ENCODE measurements around the gene RBM17.

RBM17 gene

GRCh38 chr10:6065835-6066234 is 23.0 kb upstream of the RBM17 start:
- Histone ChIP-seq H3K36me3 (ENCODE audit: low read depth) (no peaks in the 10 kb centered on the region), H3K4me3 (ENCODE audit: severe bottlenecking) (no peak overlapping the region), H3K9me3 (ENCODE audit: severe bottlenecking) (no peaks in the 10 kb centered on the region), H3K27ac (ENCODE audit: poor library complexity, severe bottlenecking) (no peak overlapping the region), H3K27me3 (ENCODE audit: insufficient read depth, poor library complexity, severe bottlenecking) (no peaks in the 10 kb centered on the region), H3K4me1 (ENCODE audit: insufficient read depth, poor library complexity, severe bottlenecking) (no peaks in the 10 kb centered on the region)
- ATAC-seq (ENCODE audit: low read depth): no peak
- TF ChIP-seq CTCF (IDR thresholded peaks at IDR 0.05; ENCODE audit: poor library complexity, severe bottlenecking): no peak
- no peak for DNase-seq (ENCODE audit: low spot score)

- Histone ChIP-seq H3K27ac (ENCODE audit: poor library complexity, severe bottlenecking) (no peak overlapping the region), H3K4me1 (ENCODE audit: insufficient read depth, poor library complexity, severe bottlenecking) (no peaks in the 10 kb centered on the region)
- no peak for TF ChIP-seq CTCF (IDR thresholded peaks at IDR 0.05; ENCODE audit: poor library complexity, severe bottlenecking)
Measured at GRCh38 chr10:6067457-6067856, 21.4 kb upstream of the RBM17 start.

GRCh38 chr10:6068006-6068405 is 20.8 kb upstream of the RBM17 start:
- no peak for TF ChIP-seq CTCF (IDR thresholded peaks at IDR 0.05; ENCODE audit: poor library complexity, severe bottlenecking)
- Histone ChIP-seq H3K27me3 (ENCODE audit: insufficient read depth, poor library complexity, severe bottlenecking) (no peaks in the 10 kb centered on the region), H3K36me3 (ENCODE audit: low read depth) (no peaks in the 10 kb centered on the region), H3K4me3 (ENCODE audit: severe bottlenecking) (no peak overlapping the region), H3K9me3 (ENCODE audit: severe bottlenecking) (no peaks in the 10 kb centered on the region), H3K27ac (ENCODE audit: poor library complexity, severe bottlenecking) (no peak overlapping the region), H3K4me1 (ENCODE audit: insufficient read depth, poor library complexity, severe bottlenecking) (no peaks in the 10 kb centered on the region)
- DNase-seq (ENCODE audit: low spot score) (no peak), ATAC-seq (ENCODE audit: low read depth) (no peak)

More at GRCh38 chr10:6067457-6067856, 21.4 kb upstream of the RBM17 start:
- Histone ChIP-seq H3K9me3 (ENCODE audit: severe bottlenecking) (no peaks in the 10 kb centered on the region), H3K36me3 (ENCODE audit: low read depth) (no peaks in the 10 kb centered on the region), H3K27me3 (ENCODE audit: insufficient read depth, poor library complexity, severe bottlenecking) (no peaks in the 10 kb centered on the region), H3K4me3 (ENCODE audit: severe bottlenecking) (no peak overlapping the region)
- ATAC-seq (ENCODE audit: low read depth) (no peak), DNase-seq (ENCODE audit: low spot score) (no peak)

- no peak for ATAC-seq (ENCODE audit: low read depth)
- TF ChIP-seq CTCF (IDR thresholded peaks at IDR 0.05; ENCODE audit: poor library complexity, severe bottlenecking): no peak
Measured at GRCh38 chr10:6068422-6068821, 20.4 kb upstream of the RBM17 start.

GRCh38 chr10:6069081-6069931 is 19.5 kb upstream of the RBM17 start:
- Histone ChIP-seq H3K4me1 (ENCODE audit: insufficient read depth, poor library complexity, severe bottlenecking) (no peaks in the 10 kb centered on the region), H3K27ac (ENCODE audit: poor library complexity, severe bottlenecking) (no peak overlapping the region), H3K27me3 (ENCODE audit: insufficient read depth, poor library complexity, severe bottlenecking) (no peaks in the 10 kb centered on the region), H3K36me3 (ENCODE audit: low read depth) (no peaks in the 10 kb centered on the region), H3K9me3 (ENCODE audit: severe bottlenecking) (no peaks in the 10 kb centered on the region), H3K4me3 (ENCODE audit: severe bottlenecking) (no peak overlapping the region)
- no peak for TF ChIP-seq CTCF (IDR thresholded peaks at IDR 0.05; ENCODE audit: poor library complexity, severe bottlenecking)
- DNase-seq (ENCODE audit: low spot score): no peak
- ATAC-seq (ENCODE audit: low read depth): no peak

More at GRCh38 chr10:6068422-6068821, 20.4 kb upstream of the RBM17 start:
- Histone ChIP-seq H3K4me3 (ENCODE audit: severe bottlenecking) (no peak overlapping the region), H3K4me1 (ENCODE audit: insufficient read depth, poor library complexity, severe bottlenecking) (no peaks in the 10 kb centered on the region), H3K27me3 (ENCODE audit: insufficient read depth, poor library complexity, severe bottlenecking) (no peaks in the 10 kb centered on the region), H3K36me3 (ENCODE audit: low read depth) (no peaks in the 10 kb centered on the region), H3K27ac (ENCODE audit: poor library complexity, severe bottlenecking) (no peak overlapping the region), H3K9me3 (ENCODE audit: severe bottlenecking) (no peaks in the 10 kb centered on the region)
- DNase-seq (ENCODE audit: low spot score): no peak

All from RWPE2 (cell line).